GM12878 (cell line): Measurements from ENCODE around the gene DIP2B.

ENCODE experiments used
- CHD4 ChIP-seq: fragments of 200-600 bp; sonication (generic); IDR thresholded peaks from 2 replicates; pipeline ENCODE4 v1.6.1; 2016; ENCODE audit warnings: mild to moderate bottlenecking
- CTCF ChIP-seq, 3 experiments: IDR thresholded peaks in 2 of 3; conservative IDR thresholded peaks in 1 of 3; 2 replicates each; pipeline ENCODE4 v1.5.1; 2011; ENCODE audit warnings: low read depth in 3 of 3, low read length in 3 of 3, mild to moderate bottlenecking in 3 of 3, control low read depth in 2 of 3, moderate library complexity in 2 of 3, inconsistent platforms in 1 of 3, mixed read lengths in 1 of 3; ENCODE audit not compliant: control insufficient read depth in 2 of 3, insufficient read depth in 1 of 3; ENCODE audit errors: extremely low read depth in 1 of 3
- ETV6 ChIP-seq, 2 experiments: fragments of 450-650 bp in 1 of 2; IDR thresholded peaks in 1 of 2; conservative IDR thresholded peaks in 1 of 2; 2 replicates each; pipeline ENCODE4 v1.6.1; 2014; ENCODE audit warnings: antibody characterized with exemption in 1 of 2, borderline replicate concordance in 1 of 2, low read depth in 1 of 2, mild to moderate bottlenecking in 1 of 2, moderate library complexity in 1 of 2
- EZH2 ChIP-seq: IDR thresholded peaks from 2 replicates; pipeline ENCODE4 v1.6.1; 2012; ENCODE audit warnings: low read depth, mild to moderate bottlenecking, control low read depth, inconsistent platforms, low read length, borderline replicate concordance; ENCODE audit not compliant: control insufficient read depth
- HCFC1 ChIP-seq: fragments of 150-350 bp; IDR thresholded peaks from 2 replicates; pipeline ENCODE4 v1.6.1; 2014; ENCODE audit warnings: low read length
- POLR2A ChIP-seq: IDR thresholded peaks from 2 replicates; pipeline ENCODE4 v1.6.1; 2011; ENCODE audit warnings: low read depth, mild to moderate bottlenecking, low read length
- SMC3 ChIP-seq: IDR thresholded peaks from 2 replicates; pipeline ENCODE4 v1.6.1; 2011; ENCODE audit warnings: low read length, improper control_type of control experiment, borderline replicate concordance
- TF ChIP-seq, protein P1 (sequence below): IDR thresholded peaks from 2 replicates; pipeline ENCODE4 v1.6.1; 2012; ENCODE audit warnings: low read depth, low read length, improper control_type of control experiment

GRCh38 chr12:50750366-50750765, 245.6 kb downstream of the DIP2B start:
- TF ChIP-seq ETV6 (conservative IDR thresholded peaks at IDR 0.05 in 1 of 2, IDR thresholded peaks at IDR 0.05 in 1 of 2; ENCODE audit: borderline replicate concordance in 1 of 2, low read depth in 1 of 2) (no peak), POLR2A (no peak), SMC3 (no peak), EZH2 (no peak), CTCF (IDR thresholded peaks at IDR 0.05 in 2 of 3, conservative IDR thresholded peaks at IDR 0.05 in 1 of 3; ENCODE audit: control insufficient read depth in 2 of 3, extremely low read depth in 1 of 3, insufficient read depth in 1 of 3, low read depth in 3 of 3, low read length in 3 of 3) (no peak), HCFC1 (no peak), CHD4 (no peak)
- TF ChIP-seq, protein P1, sequence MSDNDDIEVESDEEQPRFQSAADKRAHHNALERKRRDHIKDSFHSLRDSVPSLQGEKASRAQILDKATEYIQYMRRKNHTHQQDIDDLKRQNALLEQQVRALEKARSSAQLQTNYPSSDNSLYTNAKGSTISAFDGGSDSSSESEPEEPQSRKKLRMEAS = no peak
